Neural cell (in vitro differentiated cells): Measurements from ENCODE around the gene TMEM135. TPM values are rescaled to one million over a fixed set of nuclear protein-coding genes. Genes with fewer than 3 reads are reported as not detected.

Source experiments
- H2AFZ ChIP-seq: fragments of 200-600, 300-800 bp; sonication (generic), shearing (Covaris generic); 2 replicates; pipeline ENCODE4 v1.6.0; 2014; ENCODE audit warnings: low read depth, mild to moderate bottlenecking, antibody characterized with exemption, low read length, moderate library complexity
- H3F3A ChIP-seq: fragments of 200-600 bp; shearing (Covaris generic); 2 replicates; pipeline ENCODE4 v1.6.1; 2016; ENCODE audit warnings: mild to moderate bottlenecking, moderate library complexity, mixed read lengths, antibody characterized with exemption, low read length; ENCODE audit not compliant: insufficient read depth, poor library complexity, severe bottlenecking
- H3K27ac ChIP-seq: fragments of 200-600, 300-800 bp; sonication (generic), shearing (Covaris generic); 2 replicates; pipeline ENCODE4 v1.5.1; 2014; ENCODE audit warnings: mild to moderate bottlenecking, low read length, moderate library complexity
- H3K27me3 ChIP-seq: fragments of 300-800, 200-600 bp; sonication (generic), shearing (Covaris generic); 2 replicates; pipeline ENCODE4 v1.6.0; 2014; ENCODE audit warnings: mild to moderate bottlenecking, low read depth, low read length, moderate library complexity; ENCODE audit not compliant: insufficient read depth
- H3K36me3 ChIP-seq: fragments of 300-800, 200-600 bp; sonication (generic), shearing (Covaris generic); 2 replicates; pipeline ENCODE4 v1.5.1; 2014; ENCODE audit warnings: mild to moderate bottlenecking, antibody characterized with exemption, low read length, moderate library complexity; ENCODE audit not compliant: insufficient read depth
- H3K4me2 ChIP-seq: fragments of 300-800, 200-600 bp; sonication (generic), shearing (Covaris generic); 2 replicates; pipeline ENCODE4 v1.6.0; 2014; ENCODE audit warnings: mild to moderate bottlenecking, low read length
- H3K4me3 ChIP-seq: fragments of 300-800, 200-600 bp; sonication (generic), shearing (Covaris generic); 2 replicates; pipeline ENCODE4 v1.5.1; 2014; ENCODE audit warnings: mild to moderate bottlenecking, low read length, moderate library complexity
- H3K79me2 ChIP-seq: fragments of 200-600 bp; shearing (Covaris generic); replicated peaks from 2 replicates; pipeline ENCODE4 v1.6.0; 2014; ENCODE audit warnings: mild to moderate bottlenecking, low read length, moderate library complexity; ENCODE audit not compliant: insufficient read depth
- H3K9ac ChIP-seq: fragments of 300-800, 200-600 bp; sonication (generic), shearing (Covaris generic); 2 replicates; pipeline ENCODE4 v1.6.1; 2016; ENCODE audit warnings: mild to moderate bottlenecking, low read length, mixed read lengths
- H3K9me2 ChIP-seq: fragments of 200-600 bp; shearing (Covaris generic); 2 replicates; pipeline ENCODE4 v1.6.1; 2016; ENCODE audit warnings: mild to moderate bottlenecking, low read length, mixed read lengths; ENCODE audit not compliant: insufficient read depth
- H3K9me3 ChIP-seq: fragments of 200-600, 300-800 bp; sonication (generic), shearing (Covaris generic); 2 replicates; pipeline ENCODE4 v1.6.1; 2016; ENCODE audit warnings: mild to moderate bottlenecking, mixed run types, low read length, moderate library complexity, mixed read lengths
- H4K20me1 ChIP-seq: fragments of 200-600 bp; shearing (Covaris generic); 2 replicates; pipeline ENCODE4 v1.6.1; 2016; ENCODE audit warnings: mild to moderate bottlenecking, mixed run types; ENCODE audit not compliant: insufficient read depth
- EP300 ChIP-seq: fragments of 450-650 bp; conservative IDR thresholded peaks from 2 replicates; pipeline ENCODE4 v1.6.1; 2014; ENCODE audit warnings: antibody characterized with exemption, mild to moderate bottlenecking, moderate library complexity; ENCODE audit not compliant: poor library complexity, severe bottlenecking
- EZH2 ChIP-seq: fragments of 200-600, 300-800 bp; shearing (Covaris generic), sonication (generic); IDR thresholded peaks from 2 replicates; pipeline ENCODE4 v1.6.1; 2014; ENCODE audit warnings: antibody characterized with exemption, low read length, borderline replicate concordance, mild to moderate bottlenecking; ENCODE audit not compliant: insufficient read depth, poor library complexity, severe bottlenecking
- MXI1 ChIP-seq: fragments of 450-650 bp; conservative IDR thresholded peaks from 2 replicates; pipeline ENCODE4 v1.6.1; 2014; ENCODE audit warnings: antibody characterized with exemption, mild to moderate bottlenecking; ENCODE audit not compliant: poor library complexity, severe bottlenecking
- POLR2AphosphoS5 ChIP-seq: IDR thresholded peaks from 2 replicates; pipeline ENCODE4 v1.6.1; 2012
- RAD21 ChIP-seq: fragments of 450-650 bp; conservative IDR thresholded peaks from 2 replicates; pipeline ENCODE4 v1.6.1; 2014; ENCODE audit warnings: antibody characterized with exemption, mild to moderate bottlenecking, moderate library complexity
- SMC3 ChIP-seq: fragments of 450-650 bp; conservative IDR thresholded peaks from 2 replicates; pipeline ENCODE4 v1.6.1; 2014; ENCODE audit warnings: antibody characterized with exemption, mild to moderate bottlenecking, moderate library complexity; ENCODE audit not compliant: poor library complexity
- TAF1 ChIP-seq: IDR thresholded peaks from 2 replicates; pipeline ENCODE4 v1.6.1; 2012; ENCODE audit warnings: low read depth
- polyA plus RNA-seq: library from polyadenylated mRNA; depleted of rRNA; stranded (reverse); fragments of >200 nt; gene quantifications from 2 replicates; pipeline ENCODE4 v1.2.3, GENCODE V29; 2014
- TF ChIP-seq, protein P1 (sequence below): fragments of 450-650 bp; IDR thresholded peaks from 2 replicates; pipeline ENCODE4 v1.5.1; 2014; ENCODE audit warnings: antibody characterized with exemption, mild to moderate bottlenecking, moderate library complexity; ENCODE audit not compliant: poor library complexity, severe bottlenecking
- TF ChIP-seq, protein P2 (sequence below): IDR thresholded peaks from 2 replicates; pipeline ENCODE4 v1.6.1; 2012; ENCODE audit warnings: borderline replicate concordance

Gene TMEM135
- polyA plus RNA-seq, 1 donor from 2014 or later = 15.6 TPM

DNA sequence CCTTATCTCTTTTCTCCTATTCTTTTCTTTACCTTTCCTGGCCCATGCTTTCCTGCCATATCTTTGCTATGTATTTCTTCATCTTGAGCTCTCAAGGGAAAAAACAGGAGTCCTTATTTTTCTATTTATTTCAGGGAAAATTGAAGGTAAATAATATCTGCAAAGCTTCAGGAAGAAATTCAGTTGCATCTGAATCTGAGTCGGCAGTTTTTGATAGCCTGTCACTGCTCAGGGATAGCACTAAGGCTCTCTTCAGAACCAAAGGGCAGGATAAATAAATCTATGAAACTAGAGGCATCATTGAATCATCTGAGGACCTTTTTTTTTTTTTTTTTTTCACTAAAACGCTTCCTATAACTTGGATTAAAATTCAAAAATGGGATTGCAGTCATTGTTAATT lies 288.9 kb downstream of the TMEM135 start:
- TF ChIP-seq TAF1 (no peak), EP300 (no peak), SMC3 (no peak), POLR2AphosphoS5 (no peak), RAD21 (no peak), MXI1 (no peak), EZH2 (no peak)
- TF ChIP-seq, protein P1, sequence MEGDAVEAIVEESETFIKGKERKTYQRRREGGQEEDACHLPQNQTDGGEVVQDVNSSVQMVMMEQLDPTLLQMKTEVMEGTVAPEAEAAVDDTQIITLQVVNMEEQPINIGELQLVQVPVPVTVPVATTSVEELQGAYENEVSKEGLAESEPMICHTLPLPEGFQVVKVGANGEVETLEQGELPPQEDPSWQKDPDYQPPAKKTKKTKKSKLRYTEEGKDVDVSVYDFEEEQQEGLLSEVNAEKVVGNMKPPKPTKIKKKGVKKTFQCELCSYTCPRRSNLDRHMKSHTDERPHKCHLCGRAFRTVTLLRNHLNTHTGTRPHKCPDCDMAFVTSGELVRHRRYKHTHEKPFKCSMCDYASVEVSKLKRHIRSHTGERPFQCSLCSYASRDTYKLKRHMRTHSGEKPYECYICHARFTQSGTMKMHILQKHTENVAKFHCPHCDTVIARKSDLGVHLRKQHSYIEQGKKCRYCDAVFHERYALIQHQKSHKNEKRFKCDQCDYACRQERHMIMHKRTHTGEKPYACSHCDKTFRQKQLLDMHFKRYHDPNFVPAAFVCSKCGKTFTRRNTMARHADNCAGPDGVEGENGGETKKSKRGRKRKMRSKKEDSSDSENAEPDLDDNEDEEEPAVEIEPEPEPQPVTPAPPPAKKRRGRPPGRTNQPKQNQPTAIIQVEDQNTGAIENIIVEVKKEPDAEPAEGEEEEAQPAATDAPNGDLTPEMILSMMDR = no peak
- TF ChIP-seq, protein P2, sequence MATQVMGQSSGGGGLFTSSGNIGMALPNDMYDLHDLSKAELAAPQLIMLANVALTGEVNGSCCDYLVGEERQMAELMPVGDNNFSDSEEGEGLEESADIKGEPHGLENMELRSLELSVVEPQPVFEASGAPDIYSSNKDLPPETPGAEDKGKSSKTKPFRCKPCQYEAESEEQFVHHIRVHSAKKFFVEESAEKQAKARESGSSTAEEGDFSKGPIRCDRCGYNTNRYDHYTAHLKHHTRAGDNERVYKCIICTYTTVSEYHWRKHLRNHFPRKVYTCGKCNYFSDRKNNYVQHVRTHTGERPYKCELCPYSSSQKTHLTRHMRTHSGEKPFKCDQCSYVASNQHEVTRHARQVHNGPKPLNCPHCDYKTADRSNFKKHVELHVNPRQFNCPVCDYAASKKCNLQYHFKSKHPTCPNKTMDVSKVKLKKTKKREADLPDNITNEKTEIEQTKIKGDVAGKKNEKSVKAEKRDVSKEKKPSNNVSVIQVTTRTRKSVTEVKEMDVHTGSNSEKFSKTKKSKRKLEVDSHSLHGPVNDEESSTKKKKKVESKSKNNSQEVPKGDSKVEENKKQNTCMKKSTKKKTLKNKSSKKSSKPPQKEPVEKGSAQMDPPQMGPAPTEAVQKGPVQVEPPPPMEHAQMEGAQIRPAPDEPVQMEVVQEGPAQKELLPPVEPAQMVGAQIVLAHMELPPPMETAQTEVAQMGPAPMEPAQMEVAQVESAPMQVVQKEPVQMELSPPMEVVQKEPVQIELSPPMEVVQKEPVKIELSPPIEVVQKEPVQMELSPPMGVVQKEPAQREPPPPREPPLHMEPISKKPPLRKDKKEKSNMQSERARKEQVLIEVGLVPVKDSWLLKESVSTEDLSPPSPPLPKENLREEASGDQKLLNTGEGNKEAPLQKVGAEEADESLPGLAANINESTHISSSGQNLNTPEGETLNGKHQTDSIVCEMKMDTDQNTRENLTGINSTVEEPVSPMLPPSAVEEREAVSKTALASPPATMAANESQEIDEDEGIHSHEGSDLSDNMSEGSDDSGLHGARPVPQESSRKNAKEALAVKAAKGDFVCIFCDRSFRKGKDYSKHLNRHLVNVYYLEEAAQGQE = no peak
- H3K9me2 ChIP-seq = no peaks in the 10 kb centered on the region
- H3K9me3 ChIP-seq = no peaks in the 10 kb centered on the region
- no peaks in the 10 kb centered on the region for H3K79me2 ChIP-seq
- no peaks in the 10 kb centered on the region for H4K20me1 ChIP-seq
- H3F3A ChIP-seq = no peaks in the 10 kb centered on the region
- no peak overlapping the region for H3K9ac ChIP-seq
- H3K27ac ChIP-seq = no peak overlapping the region
- H3K36me3 ChIP-seq = no peaks in the 10 kb centered on the region
- no peak overlapping the region for H2AFZ ChIP-seq
- no peaks in the 10 kb centered on the region for H3K27me3 ChIP-seq
- no peak overlapping the region for H3K4me2 ChIP-seq
- no peak overlapping the region for H3K4me3 ChIP-seq

DNA sequence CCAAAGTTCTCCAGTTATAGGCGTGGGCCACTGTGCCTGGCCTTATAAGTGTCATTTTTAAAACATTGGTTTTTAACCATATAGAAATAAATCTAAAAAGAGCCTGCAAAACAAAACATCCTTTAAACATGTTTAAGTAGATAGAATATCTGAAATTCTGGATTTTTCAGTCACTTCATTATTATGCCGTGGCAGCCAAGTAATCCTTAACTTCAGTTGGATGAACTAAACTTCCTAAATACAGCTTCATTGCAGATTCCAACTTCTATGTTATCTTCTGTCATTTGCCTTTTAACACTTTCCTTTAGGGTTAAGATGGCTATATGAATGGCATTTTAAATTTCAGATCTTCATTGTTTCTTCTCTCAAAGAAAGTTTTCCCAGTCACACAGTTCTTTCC lies 291.4 kb downstream of the TMEM135 start:
- Histone ChIP-seq H2AFZ (no peak overlapping the region), H3K4me3 (no peak overlapping the region), H3K9ac (no peak overlapping the region), H3F3A (no peaks in the 10 kb centered on the region), H4K20me1 (no peaks in the 10 kb centered on the region), H3K9me2 (no peaks in the 10 kb centered on the region), H3K9me3 (no peaks in the 10 kb centered on the region), H3K27ac (no peak overlapping the region), H3K4me2 (no peak overlapping the region), H3K36me3 (no peaks in the 10 kb centered on the region), H3K79me2 (no peaks in the 10 kb centered on the region), H3K27me3 (no peaks in the 10 kb centered on the region)
- no peak for TF ChIP-seq TAF1
- no peak for TF ChIP-seq MXI1
- TF ChIP-seq POLR2AphosphoS5 = no peak
- TF ChIP-seq, protein P2 = no peak
- TF ChIP-seq SMC3 = no peak
- TF ChIP-seq, protein P1 = no peak
- no peak for TF ChIP-seq RAD21
- TF ChIP-seq EZH2 = no peak
- TF ChIP-seq EP300 = no peak
